K562 (cell line): Measurements from ENCODE around the gene LRFN3. TPM values are rescaled to one million over a fixed set of nuclear protein-coding genes. Genes with fewer than 3 reads are reported as not detected.
A peak's percentile ranks its signal among the peaks of the same experiment; 100 is the strongest.

Experiments used
- ATAC-seq: fragments of 200-7000 bp; cut with Tn5 transposase; 3 replicates; pipeline ENCODE4 v1.9.1; 2020; ENCODE audit warnings: moderate library complexity
- BruUV-seq: library from RNA; stranded (reverse); fragments of 400-500 nt; replicated peaks from 2 replicates; lab custom pipeline; 2021; lab: Mats Ljungman, UMichigan
- CTCF ChIA-PET: fragments of 300-600 bp; formaldehyde crosslinking; extraction: SDS; loops from one replicate; lab custom pipeline; 2021; ENCODE audit warnings: low intra/inter-chr PET ratio; lab: Yijun Ruan, JAX
- POLR2A ChIA-PET: fragments of 300-600, 350-650 bp; sonication (Branson Sonifier 250); formaldehyde crosslinking; extraction: SDS; loops from one replicate; lab custom pipeline; 2021; ENCODE audit warnings: antibody characterized with exemption, inconsistent platforms; lab: Yijun Ruan, JAX
- DNase-seq, 4 experiments: peaks; one replicate each; pipeline versions ENCODE4 v3.0.0 to v3.0.0-alpha.2; 2011 to 2018; ENCODE audit warnings: low spot score in 3 of 4, mixed read lengths in 3 of 4; ENCODE audit errors: extremely low read depth in 1 of 4
- FAIRE-seq: peaks from 2 replicates; lab custom pipeline; 2011; peaks lifted over from hg19 to GRCh38; lab: Jason Lieb, UNC
- H2AFZ ChIP-seq: 2 replicates; pipeline ENCODE4 v1.6.0; 2011; ENCODE audit warnings: low read depth, low read length, control low read depth, inconsistent platforms
- H3K27ac ChIP-seq: fragments of 200-600 bp; 3 replicates; pipeline ENCODE4 v1.8.0; 2011; ENCODE audit warnings: low read depth, mild to moderate bottlenecking, control low read depth, inconsistent platforms, low read length, moderate library complexity, mixed read lengths; ENCODE audit errors: extremely low read depth
- H3K27me3 ChIP-seq, 2 experiments: fragments of 300-600 bp in 1 of 2; 2 replicates in 1 of 2; 3 replicates in 1 of 2; pipeline versions ENCODE4 v1.6.0 to v1.8.0; 2011; ENCODE audit warnings: inconsistent platforms in 2 of 2, low read length in 2 of 2, mild to moderate bottlenecking in 1 of 2, mixed read lengths in 1 of 2, moderate library complexity in 1 of 2; ENCODE audit not compliant: control insufficient read depth in 2 of 2, insufficient read depth in 2 of 2
- H3K36me3 ChIP-seq: fragments of 300-600 bp; 3 replicates; pipeline ENCODE4 v1.8.0; 2011; ENCODE audit warnings: mild to moderate bottlenecking, low read length, inconsistent platforms; ENCODE audit not compliant: control insufficient read depth, insufficient read depth
- H3K4me1 ChIP-seq, 2 experiments: fragments of 200-600 bp in 1 of 2; replicated peaks in 1 of 2; 2 replicates in 1 of 2; 3 replicates in 1 of 2; pipeline versions ENCODE4 v1.5.1 to v1.8.0; 2011; ENCODE audit warnings: inconsistent platforms in 2 of 2, low read length in 2 of 2, mild to moderate bottlenecking in 1 of 2, mixed read lengths in 1 of 2, moderate library complexity in 1 of 2; ENCODE audit not compliant: control insufficient read depth in 2 of 2, insufficient read depth in 2 of 2
- H3K4me2 ChIP-seq: 2 replicates; pipeline ENCODE4 v1.6.1; 2011; ENCODE audit warnings: low read length, control low read depth, inconsistent platforms, mixed read lengths; ENCODE audit not compliant: insufficient read depth
- H3K4me3 ChIP-seq: fragments of 200-600 bp; sonication (generic), shearing (Covaris generic); 2 replicates; pipeline ENCODE4 v1.5.1; 2016; ENCODE audit warnings: control low read depth, inconsistent platforms
- H3K79me2 ChIP-seq: fragments of 200-600 bp; 3 replicates; pipeline ENCODE4 v1.8.0; 2011; ENCODE audit warnings: low read length, inconsistent platforms; ENCODE audit not compliant: control insufficient read depth, insufficient read depth
- H3K9ac ChIP-seq, 2 experiments: 2 replicates each; pipeline versions ENCODE4 v1.6.0 to v1.6.1; 2011; ENCODE audit warnings: low read depth in 2 of 2, low read length in 2 of 2, control low read depth in 1 of 2, inconsistent platforms in 1 of 2, mild to moderate bottlenecking in 1 of 2, mixed read lengths in 1 of 2; ENCODE audit not compliant: insufficient read depth in 1 of 2
- H3K9me1 ChIP-seq: one replicate; pipeline ENCODE4 v1.6.0; 2011; ENCODE audit warnings: inconsistent platforms, mild to moderate bottlenecking, low read length, moderate library complexity; ENCODE audit not compliant: control insufficient read depth, insufficient read depth
- H3K9me3 ChIP-seq: replicated peaks from 2 replicates; pipeline ENCODE4 v1.5.1; 2011; ENCODE audit warnings: low read depth, low read length, inconsistent platforms; ENCODE audit not compliant: control insufficient read depth, insufficient read depth
- H4K20me1 ChIP-seq: replicated peaks from 2 replicates; pipeline ENCODE4 v1.6.1; 2011; ENCODE audit warnings: low read length, inconsistent platforms, mixed read lengths; ENCODE audit not compliant: control insufficient read depth, insufficient read depth
- CEBPB ChIP-seq: fragments of 450-650 bp; IDR thresholded peaks from 2 replicates; pipeline ENCODE4 v1.6.1; 2016; ENCODE audit warnings: missing genetic modification characterization, missing compliant biosample characterization
- CREM ChIP-seq: IDR thresholded peaks from 2 replicates; pipeline ENCODE4 v1.6.1; 2014; ENCODE audit warnings: antibody characterized with exemption, low read depth
- EGR1 ChIP-seq: fragments of 450-650 bp; conservative IDR thresholded peaks from 2 replicates; pipeline ENCODE4 v1.6.1; 2017; ENCODE audit warnings: mild to moderate bottlenecking
- SAFB ChIP-seq: fragments of 200-400 bp; formaldehyde crosslinking; IDR thresholded peaks from 2 replicates; pipeline ENCODE4 v1.6.1; 2017; ENCODE audit warnings: low read depth, low read length, borderline replicate concordance
- SLC30A9 ChIP-seq: fragments of 250-450 bp; sonication (Bioruptor Pico); IDR thresholded peaks from 2 replicates; pipeline ENCODE4 v1.8.0; 2022; ENCODE audit warnings: mild to moderate bottlenecking, moderate library complexity
- TBP ChIP-seq: optimal IDR thresholded peaks from 2 replicates; pipeline ENCODE3; 2011; ENCODE audit warnings: low read depth, low read length, improper control_type of control experiment
- whole genome bisulfite sequencing: fragments of 100-300 bp; shearing (Covaris generic); methylation state at CpG from one replicate; pipeline ENCODE4 v1.1.6; 2016; ENCODE audit warnings: low coverage, mixed read lengths; ENCODE audit not compliant: insufficient coverage; ENCODE audit errors: missing lambda C conversion rate; 5-methylcytosine and 5-hydroxymethylcytosine counted together
- in situ Hi-C: fragments of 300-500 bp; cut with MboI; formaldehyde crosslinking; loops from 4 replicates; pipeline ENCODE4 v1.15.0; 2018; ENCODE audit warnings: inconsistent platforms, mixed read lengths
- intact Hi-C: fragments of 100-400 bp; cut with micrococcal nuclease; formaldehyde crosslinking; loops from 2 replicates; pipeline ENCODE4 v1.14.2; 2022
- polyA plus RNA-seq, 8 experiments: library from polyadenylated mRNA; depleted of rRNA in 4 of 8; stranded (reverse) in 5 of 8; unstranded in 3 of 8; fragments of >200 nt; fragmentation: Nextera tagmentation in 2 of 8; fragmentation: Illumina TruSeq in 1 of 8; extraction: Ambion mirVana in 2 of 8; extraction: Trizol in 1 of 8; gene quantifications; 2 replicates each; pipeline versions ENCODE4 v1.2.1 to v1.2.3, GENCODE V29; 2011 to 2014; ENCODE audit warnings: inconsistent platforms in 1 of 8, missing spikeins in 1 of 8
- total RNA-seq, 7 experiments: library from RNA; depleted of rRNA in 6 of 7; stranded (reverse); fragments of >200 nt in 6 of 7; fragmentation: Illumina TruSeq in 2 of 7; extraction: Trizol in 2 of 7; gene quantifications; 2 replicates each; pipeline versions ENCODE4 v1.2.1 to v1.2.3, GENCODE V29; 2011 to 2021; ENCODE audit warnings: low replicate concordance in 1 of 7
- TF ChIP-seq, protein P1 (sequence below), 3 experiments: IDR thresholded peaks in 2 of 3; conservative IDR thresholded peaks in 1 of 3; 2 replicates each; pipeline ENCODE4 v1.5.1; 2011 to 2012; ENCODE audit warnings: low read length in 3 of 3, mild to moderate bottlenecking in 3 of 3, control low read depth in 2 of 3, improper control_type of control experiment in 1 of 3, inconsistent platforms in 1 of 3, low read depth in 1 of 3, mixed read lengths in 1 of 3, moderate library complexity in 1 of 3; ENCODE audit not compliant: insufficient read depth in 2 of 3
- TF ChIP-seq, protein P2 (sequence below): IDR thresholded peaks from 2 replicates; pipeline ENCODE4 v1.6.1; 2011; ENCODE audit warnings: borderline replicate concordance, low read depth, mild to moderate bottlenecking, moderate library complexity, low read length; ENCODE audit not compliant: insufficient read depth, poor library complexity, severe bottlenecking
- TF ChIP-seq, protein P3 (sequence below): sonication (generic); formaldehyde crosslinking; IDR thresholded peaks from 2 replicates; pipeline ENCODE4 v1.8.1; 2023; ENCODE audit warnings: mild to moderate bottlenecking, missing genetic modification reagents

The LRFN3 gene
- total and polyA plus RNA-seq, 9 of the 15 experiments (the other 6 are each of a cell fraction or from before 2014, with no cell fraction given): 0.03 to 0.12 (median 0.11) TPM; not detected in 6

DNA sequence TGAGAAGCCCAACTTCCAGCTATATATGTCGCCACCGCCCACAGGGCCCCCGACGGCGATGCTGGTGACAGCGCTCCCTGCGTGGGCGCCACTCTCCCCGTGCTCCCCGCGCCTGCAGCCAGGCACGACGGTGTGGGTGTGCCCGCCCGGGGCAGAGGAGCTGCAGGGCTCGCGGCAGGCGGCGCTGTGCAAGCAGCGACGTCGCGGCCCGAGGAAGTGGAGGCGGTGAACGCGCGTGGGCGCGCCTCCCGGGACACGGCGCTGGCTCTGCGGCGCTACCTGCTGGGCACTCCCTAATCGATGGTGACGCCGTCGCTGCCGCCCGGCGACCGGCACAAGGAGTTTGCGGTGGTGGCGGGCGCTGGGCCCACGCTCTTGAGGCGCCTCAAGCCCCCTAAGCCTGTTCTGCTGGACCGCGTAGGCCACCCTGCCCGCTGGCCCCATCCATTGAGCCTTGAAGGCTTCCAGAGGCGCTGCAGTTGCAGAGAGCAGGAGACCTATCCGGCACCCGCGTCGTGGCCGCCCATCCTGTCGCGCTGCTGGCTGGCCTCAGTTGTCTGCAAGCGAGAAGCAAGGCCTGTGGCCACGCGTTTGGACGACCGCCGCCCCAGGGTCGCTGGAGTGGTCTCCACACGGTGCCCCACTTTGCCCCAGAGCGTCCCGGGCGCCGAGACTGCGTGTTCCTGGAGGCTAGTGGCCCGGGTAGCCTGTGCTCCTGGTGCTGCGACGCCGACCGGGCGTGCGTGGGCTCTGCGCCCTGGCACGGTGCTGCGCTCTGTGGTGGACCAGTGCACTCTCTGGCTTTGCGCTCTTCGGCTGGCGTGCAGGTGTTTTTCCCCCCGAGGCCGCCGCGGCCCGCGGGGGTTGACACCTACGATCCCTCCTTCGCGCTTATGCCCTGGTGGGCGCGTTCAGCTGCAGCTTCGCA is 23.1 kb downstream of the LRFN3 start:
- peak in 3 of 4 experiments; percentile 41 to 57 (median 54) for DNase-seq
- intact Hi-C loops: no loop called here
- Histone ChIP-seq H3K27me3 (peaks cover 30 to 45% of the 10 kb centered on the region in 2 experiments; a peak in 3 of 5 replicates), H3K79me2 (no peaks in the 10 kb centered on the region), H3K4me1 (peaks cover 0 to 14% of the 10 kb centered on the region in 2 experiments; a peak in 2 of 5 replicates), H3K4me2 (no peak overlapping the region), H3K36me3 (no peaks in the 10 kb centered on the region), H3K9me3 (no peaks in the 10 kb centered on the region), H4K20me1 (no peaks in the 10 kb centered on the region), H3K9ac (no peak overlapping the region), H3K4me3 (no peak overlapping the region), H3K27ac (no peak overlapping the region), H2AFZ (no peak overlapping the region), H3K9me1 (no peaks in the 10 kb centered on the region)
- FAIRE-seq: no peak
- 19% methylated on average over 62 of the region's 97 CpGs for WGBS
- POLR2A ChIA-PET: no interaction called here
- BruUV-seq: no TSS peak
- CTCF ChIA-PET: no interaction called here
- in situ Hi-C loops: no loop called here
- peak; percentile 77 for ATAC-seq
- TF ChIP-seq CREM (peak; percentile 43; the same call in 1 of the 2 replicates), EGR1 (peak; percentile 81), SLC30A9 (CRISPR knock-in tag) (no peak), SAFB (peak; percentile 94), TBP (no peak), CEBPB (tag) (no peak)
- TF ChIP-seq, protein P1, sequence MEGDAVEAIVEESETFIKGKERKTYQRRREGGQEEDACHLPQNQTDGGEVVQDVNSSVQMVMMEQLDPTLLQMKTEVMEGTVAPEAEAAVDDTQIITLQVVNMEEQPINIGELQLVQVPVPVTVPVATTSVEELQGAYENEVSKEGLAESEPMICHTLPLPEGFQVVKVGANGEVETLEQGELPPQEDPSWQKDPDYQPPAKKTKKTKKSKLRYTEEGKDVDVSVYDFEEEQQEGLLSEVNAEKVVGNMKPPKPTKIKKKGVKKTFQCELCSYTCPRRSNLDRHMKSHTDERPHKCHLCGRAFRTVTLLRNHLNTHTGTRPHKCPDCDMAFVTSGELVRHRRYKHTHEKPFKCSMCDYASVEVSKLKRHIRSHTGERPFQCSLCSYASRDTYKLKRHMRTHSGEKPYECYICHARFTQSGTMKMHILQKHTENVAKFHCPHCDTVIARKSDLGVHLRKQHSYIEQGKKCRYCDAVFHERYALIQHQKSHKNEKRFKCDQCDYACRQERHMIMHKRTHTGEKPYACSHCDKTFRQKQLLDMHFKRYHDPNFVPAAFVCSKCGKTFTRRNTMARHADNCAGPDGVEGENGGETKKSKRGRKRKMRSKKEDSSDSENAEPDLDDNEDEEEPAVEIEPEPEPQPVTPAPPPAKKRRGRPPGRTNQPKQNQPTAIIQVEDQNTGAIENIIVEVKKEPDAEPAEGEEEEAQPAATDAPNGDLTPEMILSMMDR (IDR thresholded peaks at IDR 0.05 in 2 of 3, conservative IDR thresholded peaks at IDR 0.05 in 1 of 3; ENCODE audit: insufficient read depth in 2 of 3, low read depth in 1 of 3, low read length in 3 of 3): peak; percentile 20 to 72 (median 27); a peak in 4 of 6 replicates
- TF ChIP-seq, protein P2, sequence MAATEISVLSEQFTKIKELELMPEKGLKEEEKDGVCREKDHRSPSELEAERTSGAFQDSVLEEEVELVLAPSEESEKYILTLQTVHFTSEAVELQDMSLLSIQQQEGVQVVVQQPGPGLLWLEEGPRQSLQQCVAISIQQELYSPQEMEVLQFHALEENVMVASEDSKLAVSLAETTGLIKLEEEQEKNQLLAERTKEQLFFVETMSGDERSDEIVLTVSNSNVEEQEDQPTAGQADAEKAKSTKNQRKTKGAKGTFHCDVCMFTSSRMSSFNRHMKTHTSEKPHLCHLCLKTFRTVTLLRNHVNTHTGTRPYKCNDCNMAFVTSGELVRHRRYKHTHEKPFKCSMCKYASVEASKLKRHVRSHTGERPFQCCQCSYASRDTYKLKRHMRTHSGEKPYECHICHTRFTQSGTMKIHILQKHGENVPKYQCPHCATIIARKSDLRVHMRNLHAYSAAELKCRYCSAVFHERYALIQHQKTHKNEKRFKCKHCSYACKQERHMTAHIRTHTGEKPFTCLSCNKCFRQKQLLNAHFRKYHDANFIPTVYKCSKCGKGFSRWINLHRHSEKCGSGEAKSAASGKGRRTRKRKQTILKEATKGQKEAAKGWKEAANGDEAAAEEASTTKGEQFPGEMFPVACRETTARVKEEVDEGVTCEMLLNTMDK: peak; percentile 4
- TF ChIP-seq, protein P3, sequence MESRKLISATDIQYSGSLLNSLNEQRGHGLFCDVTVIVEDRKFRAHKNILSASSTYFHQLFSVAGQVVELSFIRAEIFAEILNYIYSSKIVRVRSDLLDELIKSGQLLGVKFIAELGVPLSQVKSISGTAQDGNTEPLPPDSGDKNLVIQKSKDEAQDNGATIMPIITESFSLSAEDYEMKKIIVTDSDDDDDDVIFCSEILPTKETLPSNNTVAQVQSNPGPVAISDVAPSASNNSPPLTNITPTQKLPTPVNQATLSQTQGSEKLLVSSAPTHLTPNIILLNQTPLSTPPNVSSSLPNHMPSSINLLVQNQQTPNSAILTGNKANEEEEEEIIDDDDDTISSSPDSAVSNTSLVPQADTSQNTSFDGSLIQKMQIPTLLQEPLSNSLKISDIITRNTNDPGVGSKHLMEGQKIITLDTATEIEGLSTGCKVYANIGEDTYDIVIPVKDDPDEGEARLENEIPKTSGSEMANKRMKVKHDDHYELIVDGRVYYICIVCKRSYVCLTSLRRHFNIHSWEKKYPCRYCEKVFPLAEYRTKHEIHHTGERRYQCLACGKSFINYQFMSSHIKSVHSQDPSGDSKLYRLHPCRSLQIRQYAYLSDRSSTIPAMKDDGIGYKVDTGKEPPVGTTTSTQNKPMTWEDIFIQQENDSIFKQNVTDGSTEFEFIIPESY (CRISPR knock-in tag): peak; percentile 64; the same call in 1 of the 2 replicates
